HCT116 (cell line): ENCODE data around the gene FBXW10. TPM values are rescaled to one million over a fixed set of nuclear protein-coding genes. Genes with fewer than 3 reads are reported as not detected.

ENCODE experiments used
- ATAC-seq: fragments of 200-7000 bp; cut with Tn5 transposase; 2 replicates; pipeline ENCODE4 v1.9.1; 2020; ENCODE audit warnings: mild to moderate bottlenecking, moderate library complexity
- BruUV-seq: library from RNA; stranded (reverse); fragments of 400-500 nt; replicated peaks from 2 replicates; lab custom pipeline; 2021; lab: Mats Ljungman, UMichigan
- CTCF ChIA-PET: fragments of 300-600 bp; sonication (Branson Sonifier 250); formaldehyde crosslinking; loops from one replicate; lab custom pipeline; 2021; ENCODE audit warnings: antibody characterized with exemption; lab: Charles Lee
- POLR2A ChIA-PET: fragments of 300-600, 350-600 bp; sonication (Branson Sonifier 250); formaldehyde crosslinking; loops from one replicate; lab custom pipeline; 2021; ENCODE audit warnings: antibody characterized with exemption; lab: Charles Lee
- RAD21 ChIA-PET, 2 experiments: fragments of 300-600 bp; sonication (Branson Sonifier 250); formaldehyde crosslinking; loops; one replicate each; lab custom pipeline; 2023; ENCODE audit warnings: low total read pairs in 2 of 2; ENCODE audit not compliant: uncharacterized antibody in 2 of 2, unreplicated experiment in 2 of 2, low non-redundant PET in 1 of 2; lab: Charles Lee
- DNase-seq: peaks from one replicate; pipeline ENCODE4 v3.0.0-alpha.2; 2010; ENCODE audit warnings: low read depth, low spot score
- H2AFZ ChIP-seq: fragments of 200-600 bp; shearing (Covaris generic), sonication (generic); 2 replicates; pipeline ENCODE4 v1.6.1; 2017; ENCODE audit warnings: low read depth, mixed run types, mixed read lengths, antibody characterized with exemption, low read length; ENCODE audit not compliant: poor library complexity, severe bottlenecking
- H3K27ac ChIP-seq: 2 replicates; pipeline ENCODE4 v1.5.1; 2012; ENCODE audit warnings: low read depth, low read length
- H3K27me3 ChIP-seq: fragments of 200-600 bp; sonication (generic); 2 replicates; pipeline ENCODE4 v1.6.1; 2016; ENCODE audit warnings: mixed run types, low read length, mixed read lengths; ENCODE audit not compliant: insufficient read depth
- H3K36me3 ChIP-seq, 2 experiments: fragments of 200-500 bp in 1 of 2; fragments of 200-600 bp in 1 of 2; sonication (Bioruptor generic) in 1 of 2; sonication (generic) in 1 of 2; 2 replicates each; pipeline versions ENCODE4 v1.5.1 to v1.6.1; 2014 to 2016; ENCODE audit warnings: low read length in 2 of 2, inconsistent platforms in 1 of 2, mixed read lengths in 1 of 2, mixed run types in 1 of 2; ENCODE audit not compliant: insufficient read depth in 2 of 2, control insufficient read depth in 1 of 2
- H3K4me1 ChIP-seq, 2 experiments: fragments of 200-600 bp in 1 of 2; sonication (generic) in 1 of 2; 2 replicates each; pipeline versions ENCODE4 v1.5.1 to v1.6.1; 2012 to 2017; ENCODE audit warnings: low read length in 2 of 2, inconsistent platforms in 1 of 2, mild to moderate bottlenecking in 1 of 2, mixed read lengths in 1 of 2, mixed run types in 1 of 2, moderate library complexity in 1 of 2; ENCODE audit not compliant: insufficient read depth in 2 of 2, control insufficient read depth in 1 of 2
- H3K4me2 ChIP-seq: fragments of 200-600 bp; sonication (generic); 2 replicates; pipeline ENCODE4 v1.6.1; 2017; ENCODE audit warnings: mixed run types, low read length, mixed read lengths
- H3K4me3 ChIP-seq, 2 experiments: fragments of 200-600 bp in 1 of 2; sonication (generic) in 1 of 2; replicated peaks in 1 of 2; 2 replicates each; pipeline ENCODE4 v1.5.1; 2011 to 2016; ENCODE audit warnings: low read length in 2 of 2, control low read depth in 1 of 2, low read depth in 1 of 2, mild to moderate bottlenecking in 1 of 2, mixed read lengths in 1 of 2, mixed run types in 1 of 2
- H3K79me2 ChIP-seq: fragments of 200-600 bp; sonication (generic); 2 replicates; pipeline ENCODE4 v1.6.1; 2017; ENCODE audit warnings: mild to moderate bottlenecking, mixed run types, low read length, moderate library complexity, mixed read lengths; ENCODE audit not compliant: insufficient read depth
- H3K9ac ChIP-seq: fragments of 200-600 bp; sonication (generic); 2 replicates; pipeline ENCODE4 v1.6.1; 2016; ENCODE audit warnings: low read length, mixed read lengths
- H3K9me2 ChIP-seq: fragments of 200-600 bp; sonication (generic), shearing (Covaris generic); 2 replicates; pipeline ENCODE4 v1.6.1; 2017; ENCODE audit warnings: mixed run types, mild to moderate bottlenecking, moderate library complexity; ENCODE audit not compliant: insufficient read depth
- H3K9me3 ChIP-seq, 2 experiments: fragments of 200-500 bp in 1 of 2; fragments of 200-600 bp in 1 of 2; sonication (Bioruptor generic) in 1 of 2; sonication (generic) in 1 of 2; 2 replicates each; pipeline ENCODE4 v1.6.1; 2014 to 2017; ENCODE audit warnings: low read length in 2 of 2, mixed read lengths in 2 of 2, inconsistent platforms in 1 of 2, low read depth in 1 of 2, mild to moderate bottlenecking in 1 of 2, mixed run types in 1 of 2, moderate library complexity in 1 of 2; ENCODE audit not compliant: control insufficient read depth in 1 of 2, insufficient read depth in 1 of 2
- H4K20me1 ChIP-seq: fragments of 200-600 bp; sonication (generic), shearing (Covaris generic); 2 replicates; pipeline ENCODE4 v1.6.1; 2017; ENCODE audit warnings: mixed run types, mild to moderate bottlenecking, moderate library complexity; ENCODE audit not compliant: insufficient read depth
- CEBPB ChIP-seq: IDR thresholded peaks from 2 replicates; pipeline ENCODE4 v1.6.1; 2012; ENCODE audit warnings: low read depth
- EZH2 ChIP-seq: fragments of 200-600 bp; sonication (generic); IDR thresholded peaks from 2 replicates; pipeline ENCODE4 v1.6.1; 2017; ENCODE audit warnings: antibody characterized with exemption, mixed run types
- EZH2phosphoT487 ChIP-seq: fragments of 200-600 bp; IDR thresholded peaks from 2 replicates; pipeline ENCODE4 v1.6.1; 2018; ENCODE audit warnings: antibody characterized with exemption, borderline replicate concordance
- FOSL1 ChIP-seq: IDR thresholded peaks from 2 replicates; pipeline ENCODE4 v1.6.1; 2012; ENCODE audit warnings: low read depth
- POLR2A ChIP-seq: IDR thresholded peaks from 2 replicates; pipeline ENCODE4 v1.7.0; 2011; ENCODE audit warnings: borderline replicate concordance; ENCODE audit not compliant: insufficient read depth, insufficient read length; ENCODE audit errors: extremely low read depth
- POLR2AphosphoS5 ChIP-seq: IDR thresholded peaks from 2 replicates; pipeline ENCODE4 v1.6.1; 2011; ENCODE audit warnings: mild to moderate bottlenecking, low read depth, low read length, moderate library complexity
- RAD21 ChIP-seq: IDR thresholded peaks from 2 replicates; pipeline ENCODE4 v1.6.1; 2012; ENCODE audit warnings: low read depth, mild to moderate bottlenecking
- SRF ChIP-seq: IDR thresholded peaks from 2 replicates; pipeline ENCODE4 v1.6.1; 2012; ENCODE audit warnings: low read depth
- ZFX ChIP-seq: fragments of 450-650 bp; IDR thresholded peaks from 2 replicates; pipeline ENCODE4 v1.6.1; 2017
- intact Hi-C: fragments of 100-400 bp; cut with micrococcal nuclease; formaldehyde crosslinking; loops from 2 replicates; pipeline ENCODE4 v1.10.0; 2022
- total RNA-seq: library from RNA; stranded (reverse); gene quantifications from one replicate; pipeline ENCODE4 v1.2.1, GENCODE V29; 2021; ENCODE audit not compliant: unreplicated experiment
- TF ChIP-seq, protein P1 (sequence below): IDR thresholded peaks from 2 replicates; pipeline ENCODE4 v1.6.1; 2011; ENCODE audit warnings: mild to moderate bottlenecking, low read length, moderate library complexity; ENCODE audit not compliant: insufficient replicate concordance; ENCODE audit errors: extremely low read depth
- TF ChIP-seq, protein P2 (sequence below): IDR thresholded peaks from 2 replicates; pipeline ENCODE4 v1.6.1; 2012
- TF ChIP-seq, protein P3 (sequence below): IDR thresholded peaks from 2 replicates; pipeline ENCODE4 v1.6.1; 2012
- TF ChIP-seq, protein P4 (sequence below): IDR thresholded peaks from 2 replicates; pipeline ENCODE4 v1.6.1; 2012; ENCODE audit warnings: low read depth

The FBXW10 gene
- total RNA-seq, 1 experiment from 2014 or later, result not detected

DNA sequence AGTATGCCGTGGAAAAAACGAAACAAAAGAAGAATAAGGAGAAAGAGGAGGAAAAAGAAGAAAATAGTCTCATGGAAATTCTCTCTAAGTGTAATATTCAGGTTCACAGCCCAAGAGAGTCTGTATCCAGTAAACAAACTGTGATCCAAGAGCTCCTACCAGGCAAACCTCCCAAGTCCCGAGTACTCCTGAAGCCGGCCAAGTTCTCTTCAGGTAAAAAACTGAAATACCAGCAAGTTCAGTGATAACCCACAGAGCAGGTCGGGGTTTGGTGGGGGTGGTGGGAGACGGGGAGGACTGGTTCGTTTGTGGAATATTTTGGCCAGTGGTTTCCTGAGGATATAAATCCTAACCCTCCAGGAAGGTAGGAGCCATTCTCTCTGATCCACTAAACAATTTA, 28.6 kb downstream of the FBXW10 start:
- BruUV-seq, result no TSS peak

More for the DNA sequence above, 28.6 kb downstream of the FBXW10 start:
- Histone ChIP-seq H3K9ac (no peak overlapping the region), H4K20me1 (no peaks in the 10 kb centered on the region), H3K27ac (no peak overlapping the region), H3K9me3 (no peaks in the 10 kb centered on the region), H3K4me3 (no peak overlapping the region), H3K4me2 (no peak overlapping the region), H3K79me2 (no peaks in the 10 kb centered on the region), H2AFZ (no peak overlapping the region), H3K36me3 (no peaks in the 10 kb centered on the region), H3K4me1 (no peaks in the 10 kb centered on the region), H3K27me3 (peaks cover 3% of the 10 kb centered on the region; the same call in 1 of the 2 replicates)
- CTCF ChIA-PET, result no interaction called here
- intact Hi-C loops, result no loop called here
- ATAC-seq, result no peak
- POLR2A ChIA-PET, result no interaction called here
- no peak for DNase-seq
- TF ChIP-seq CEBPB (no peak), EZH2phosphoT487 (no peak), POLR2A (no peak), RAD21 (no peak), FOSL1 (no peak), POLR2AphosphoS5 (no peak), ZFX (no peak), EZH2 (no peak), SRF (no peak)
- TF ChIP-seq, protein P1, sequence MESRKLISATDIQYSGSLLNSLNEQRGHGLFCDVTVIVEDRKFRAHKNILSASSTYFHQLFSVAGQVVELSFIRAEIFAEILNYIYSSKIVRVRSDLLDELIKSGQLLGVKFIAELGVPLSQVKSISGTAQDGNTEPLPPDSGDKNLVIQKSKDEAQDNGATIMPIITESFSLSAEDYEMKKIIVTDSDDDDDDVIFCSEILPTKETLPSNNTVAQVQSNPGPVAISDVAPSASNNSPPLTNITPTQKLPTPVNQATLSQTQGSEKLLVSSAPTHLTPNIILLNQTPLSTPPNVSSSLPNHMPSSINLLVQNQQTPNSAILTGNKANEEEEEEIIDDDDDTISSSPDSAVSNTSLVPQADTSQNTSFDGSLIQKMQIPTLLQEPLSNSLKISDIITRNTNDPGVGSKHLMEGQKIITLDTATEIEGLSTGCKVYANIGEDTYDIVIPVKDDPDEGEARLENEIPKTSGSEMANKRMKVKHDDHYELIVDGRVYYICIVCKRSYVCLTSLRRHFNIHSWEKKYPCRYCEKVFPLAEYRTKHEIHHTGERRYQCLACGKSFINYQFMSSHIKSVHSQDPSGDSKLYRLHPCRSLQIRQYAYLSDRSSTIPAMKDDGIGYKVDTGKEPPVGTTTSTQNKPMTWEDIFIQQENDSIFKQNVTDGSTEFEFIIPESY, result no peak
- TF ChIP-seq, protein P2, sequence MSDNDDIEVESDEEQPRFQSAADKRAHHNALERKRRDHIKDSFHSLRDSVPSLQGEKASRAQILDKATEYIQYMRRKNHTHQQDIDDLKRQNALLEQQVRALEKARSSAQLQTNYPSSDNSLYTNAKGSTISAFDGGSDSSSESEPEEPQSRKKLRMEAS, result no peak
- TF ChIP-seq, protein P3, sequence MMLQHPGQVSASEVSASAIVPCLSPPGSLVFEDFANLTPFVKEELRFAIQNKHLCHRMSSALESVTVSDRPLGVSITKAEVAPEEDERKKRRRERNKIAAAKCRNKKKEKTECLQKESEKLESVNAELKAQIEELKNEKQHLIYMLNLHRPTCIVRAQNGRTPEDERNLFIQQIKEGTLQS, result no peak
- TF ChIP-seq, protein P4, sequence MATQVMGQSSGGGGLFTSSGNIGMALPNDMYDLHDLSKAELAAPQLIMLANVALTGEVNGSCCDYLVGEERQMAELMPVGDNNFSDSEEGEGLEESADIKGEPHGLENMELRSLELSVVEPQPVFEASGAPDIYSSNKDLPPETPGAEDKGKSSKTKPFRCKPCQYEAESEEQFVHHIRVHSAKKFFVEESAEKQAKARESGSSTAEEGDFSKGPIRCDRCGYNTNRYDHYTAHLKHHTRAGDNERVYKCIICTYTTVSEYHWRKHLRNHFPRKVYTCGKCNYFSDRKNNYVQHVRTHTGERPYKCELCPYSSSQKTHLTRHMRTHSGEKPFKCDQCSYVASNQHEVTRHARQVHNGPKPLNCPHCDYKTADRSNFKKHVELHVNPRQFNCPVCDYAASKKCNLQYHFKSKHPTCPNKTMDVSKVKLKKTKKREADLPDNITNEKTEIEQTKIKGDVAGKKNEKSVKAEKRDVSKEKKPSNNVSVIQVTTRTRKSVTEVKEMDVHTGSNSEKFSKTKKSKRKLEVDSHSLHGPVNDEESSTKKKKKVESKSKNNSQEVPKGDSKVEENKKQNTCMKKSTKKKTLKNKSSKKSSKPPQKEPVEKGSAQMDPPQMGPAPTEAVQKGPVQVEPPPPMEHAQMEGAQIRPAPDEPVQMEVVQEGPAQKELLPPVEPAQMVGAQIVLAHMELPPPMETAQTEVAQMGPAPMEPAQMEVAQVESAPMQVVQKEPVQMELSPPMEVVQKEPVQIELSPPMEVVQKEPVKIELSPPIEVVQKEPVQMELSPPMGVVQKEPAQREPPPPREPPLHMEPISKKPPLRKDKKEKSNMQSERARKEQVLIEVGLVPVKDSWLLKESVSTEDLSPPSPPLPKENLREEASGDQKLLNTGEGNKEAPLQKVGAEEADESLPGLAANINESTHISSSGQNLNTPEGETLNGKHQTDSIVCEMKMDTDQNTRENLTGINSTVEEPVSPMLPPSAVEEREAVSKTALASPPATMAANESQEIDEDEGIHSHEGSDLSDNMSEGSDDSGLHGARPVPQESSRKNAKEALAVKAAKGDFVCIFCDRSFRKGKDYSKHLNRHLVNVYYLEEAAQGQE, result no peak
- TF ChIP-seq, all 23 proteins: peak for 0
- no peaks in the 10 kb centered on the region for H3K9me2 ChIP-seq
- RAD21 ChIA-PET, result no interaction called here
